GM18867 (cell line): ENCODE data around the gene RNF31.

Experiments
- ATAC-seq: cut with Tn5 transposase; IDR thresholded peaks from one replicate; pipeline ENCODE4 v1.9.1; 2021; ENCODE audit warnings: mild to moderate bottlenecking, moderate library complexity; ENCODE audit not compliant: unreplicated experiment

Gene RNF31

GRCh38 chr14:24159777-24160498 lies 12.6 kb downstream of the RNF31 start:
- ATAC-seq, result no peak

GRCh38 chr14:24160499-24160849 lies 13.2 kb downstream of the RNF31 start:
- no peak for ATAC-seq

- ATAC-seq, result peak; percentile 77
These were observed 13.8 kb downstream of the RNF31 start, which contains the start of gene IRF9 for GRCh38 chr14:24160850-24161804. Gene IRF9 (plus strand): TSS chr14:24161265. CDS start chr14:24162145, 880 bp downstream.

GRCh38 chr14:24162093-24162492 lies 14.8 kb downstream of the RNF31 start:
- ATAC-seq, result no peak

GRCh38 chr14:24164518-24164991 lies 17.3 kb downstream of the RNF31 start:
- ATAC-seq, result no peak

- no peak for ATAC-seq
These were observed 18.5 kb downstream of the RNF31 start for GRCh38 chr14:24165785-24166184.

- no peak for ATAC-seq
These were observed 20.3 kb downstream of the RNF31 start for GRCh38 chr14:24167469-24168114.

- no peak for ATAC-seq
These were observed 24.3 kb downstream of the RNF31 start, which contains the start of gene REC8 for GRCh38 chr14:24171422-24172260. Gene REC8 (plus strand): TSS chr14:24172080. CDS start chr14:24172553, 473 bp downstream.

GRCh38 chr14:24172261-24172860 lies 25.1 kb downstream of the RNF31 start:
- no peak for ATAC-seq

- no peak for ATAC-seq
These were observed 25.6 kb downstream of the RNF31 start for GRCh38 chr14:24172871-24173281.

GRCh38 chr14:24176599-24176998 lies 29.3 kb downstream of the RNF31 start:
- ATAC-seq, result no peak

GRCh38 chr14:24177041-24177825 lies 29.9 kb downstream of the RNF31 start:
- ATAC-seq, result no peak

GRCh38 chr14:24177891-24178290 lies 30.6 kb downstream of the RNF31 start:
- no peak for ATAC-seq

- ATAC-seq, result no peak
These were observed 31.3 kb downstream of the RNF31 start for GRCh38 chr14:24178399-24179178.

- ATAC-seq, result no peak
These were observed 32.1 kb downstream of the RNF31 start for GRCh38 chr14:24179294-24179960.

GRCh38 chr14:24179961-24180796 lies 32.9 kb downstream of the RNF31 start:
- ATAC-seq, result no peak
